Measurements from ENCODE around the gene DHX15. TPM values are rescaled to one million over a fixed set of nuclear protein-coding genes. Genes with fewer than 3 reads are reported as not detected.

The DHX15 gene
- total and polyA plus RNA-seq, 9 donors, result 57.3 to 129 (median 106) TPM

DNA sequence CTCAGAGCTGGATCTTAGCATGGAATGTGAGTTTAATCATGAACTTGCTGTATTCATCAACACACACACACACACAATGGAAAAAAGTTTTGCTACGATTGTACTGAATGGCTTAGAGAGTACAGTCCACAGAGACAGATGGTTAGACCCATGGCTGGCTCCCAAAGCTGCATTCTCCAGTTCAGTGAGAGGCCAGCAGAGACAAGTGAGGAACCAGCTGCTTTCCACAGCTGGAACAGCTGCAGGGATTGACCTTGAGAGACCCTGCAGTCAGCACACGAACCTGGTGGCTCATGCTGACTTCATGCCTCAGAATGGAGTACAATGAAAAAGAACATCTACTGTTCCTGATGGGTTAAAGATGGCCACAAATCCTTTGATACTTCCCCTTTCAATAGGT is 94.5 kb downstream of the DHX15 start:
- intact Hi-C loops (cut with DNase I), result no loop called here
- 11 to 23% (median 12%) methylated on average over 2 of the region's 2 CpGs for WGBS, 3 donors
- Histone ChIP-seq H3K27me3 (no peaks in the 10 kb centered on the region), H3K27ac (no peak overlapping the region), H3K9me3 (no peaks in the 10 kb centered on the region), H3K4me3 (no peak overlapping the region), H3K36me3 (no peaks in the 10 kb centered on the region), H3K4me1 (ENCODE audit: insufficient read depth) (no peaks in the 10 kb centered on the region)
- TF ChIP-seq, protein P1, sequence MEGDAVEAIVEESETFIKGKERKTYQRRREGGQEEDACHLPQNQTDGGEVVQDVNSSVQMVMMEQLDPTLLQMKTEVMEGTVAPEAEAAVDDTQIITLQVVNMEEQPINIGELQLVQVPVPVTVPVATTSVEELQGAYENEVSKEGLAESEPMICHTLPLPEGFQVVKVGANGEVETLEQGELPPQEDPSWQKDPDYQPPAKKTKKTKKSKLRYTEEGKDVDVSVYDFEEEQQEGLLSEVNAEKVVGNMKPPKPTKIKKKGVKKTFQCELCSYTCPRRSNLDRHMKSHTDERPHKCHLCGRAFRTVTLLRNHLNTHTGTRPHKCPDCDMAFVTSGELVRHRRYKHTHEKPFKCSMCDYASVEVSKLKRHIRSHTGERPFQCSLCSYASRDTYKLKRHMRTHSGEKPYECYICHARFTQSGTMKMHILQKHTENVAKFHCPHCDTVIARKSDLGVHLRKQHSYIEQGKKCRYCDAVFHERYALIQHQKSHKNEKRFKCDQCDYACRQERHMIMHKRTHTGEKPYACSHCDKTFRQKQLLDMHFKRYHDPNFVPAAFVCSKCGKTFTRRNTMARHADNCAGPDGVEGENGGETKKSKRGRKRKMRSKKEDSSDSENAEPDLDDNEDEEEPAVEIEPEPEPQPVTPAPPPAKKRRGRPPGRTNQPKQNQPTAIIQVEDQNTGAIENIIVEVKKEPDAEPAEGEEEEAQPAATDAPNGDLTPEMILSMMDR (IDR thresholded peaks at IDR 0.05), result no peak
- DNase-seq, result no peak

GRCh38 chr4:24488399-24489164 is 95.8 kb downstream of the DHX15 start:
- H3K9me3 ChIP-seq, result no peaks in the 10 kb centered on the region
- no peaks in the 10 kb centered on the region for H3K4me1 ChIP-seq (ENCODE audit: insufficient read depth)
- H3K36me3 ChIP-seq, result no peaks in the 10 kb centered on the region
- H3K4me3 ChIP-seq, result no peak overlapping the region
- TF ChIP-seq, protein P1 (IDR thresholded peaks at IDR 0.05), result peak in 1 of 3 donors; percentile 33
- TF ChIP-seq EP300 (IDR thresholded peaks at IDR 0.05), result no peak
- 43 to 47% (median 43%) methylated on average over 15 of the region's 15 CpGs for WGBS, 3 donors
- DNase-seq, result peak; percentile 32 to 76 (median 55)
- H3K27ac ChIP-seq, result no peak overlapping the region
- no peaks in the 10 kb centered on the region for H3K27me3 ChIP-seq
- intact Hi-C loops (cut with DNase I), result no loop called here

GRCh38 chr4:24482871-24483270 is 101.5 kb downstream of the DHX15 start:
- Histone ChIP-seq H3K4me3 (no peak overlapping the region), H3K27ac (no peak overlapping the region), H3K27me3 (no peaks in the 10 kb centered on the region), H3K36me3 (no peaks in the 10 kb centered on the region), H3K9me3 (no peaks in the 10 kb centered on the region), H3K4me1 (ENCODE audit: insufficient read depth) (no peaks in the 10 kb centered on the region)
- intact Hi-C loops (cut with DNase I), result no loop called here
- TF ChIP-seq, protein P1 (IDR thresholded peaks at IDR 0.05), result no peak
- TF ChIP-seq POLR2A (IDR thresholded peaks at IDR 0.05), result no peak
- TF ChIP-seq EP300 (IDR thresholded peaks at IDR 0.05), result no peak
- 71 to 78% (median 72%) methylated on average over 4 of the region's 4 CpGs for WGBS, 3 donors
- no peak for DNase-seq

DNA sequence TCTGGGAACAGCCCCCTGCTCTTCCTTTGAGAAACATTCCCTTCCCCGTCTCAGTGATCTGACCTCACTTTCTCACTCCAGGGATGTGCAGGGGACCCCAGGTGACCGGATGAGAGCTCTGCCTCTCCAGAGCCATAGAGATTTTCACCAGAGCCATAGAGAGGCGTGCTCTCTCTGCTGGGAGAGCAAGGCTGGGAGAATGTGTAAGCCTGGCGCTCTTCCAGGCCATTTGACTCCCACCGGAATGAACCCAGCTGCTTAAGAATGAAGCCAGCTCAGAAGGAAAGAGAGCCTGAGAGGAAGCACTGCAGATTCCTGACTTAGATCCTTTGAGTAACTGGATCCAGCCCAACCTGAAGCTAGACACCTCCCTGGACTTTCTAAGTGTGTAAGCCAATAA is 106.4 kb downstream of the DHX15 start:
- H3K4me3 ChIP-seq, result no peak overlapping the region
- H3K27me3 ChIP-seq, result no peaks in the 10 kb centered on the region
- WGBS, 3 donors, result 0 to 5% (median 2%) methylated on average over 5 of the region's 5 CpGs
- no peak for TF ChIP-seq POLR2A (IDR thresholded peaks at IDR 0.05)
- no peak for TF ChIP-seq EP300 (IDR thresholded peaks at IDR 0.05)
- TF ChIP-seq, protein P1 (IDR thresholded peaks at IDR 0.05), result no peak
- H3K27ac ChIP-seq, result no peak overlapping the region
- H3K4me1 ChIP-seq (ENCODE audit: insufficient read depth), result no peaks in the 10 kb centered on the region
- intact Hi-C loops (cut with DNase I), result no loop called here
- H3K36me3 ChIP-seq, result no peaks in the 10 kb centered on the region
- DNase-seq, result peak; percentile 19 to 53 (median 30)
- no peaks in the 10 kb centered on the region for H3K9me3 ChIP-seq

MicroRNA genes within 50 kb of the gene (microRNA counts, 767-probe panel; counts per million panel counts)
- microRNA hsa-miR-573, result 530 counts per million, percentile 78 among the panel's probes with 10 or more counts

Small RNAs within 50 kb of the gene (microRNA-seq; reads per million reads assigned to microRNA genes)
- 0 to 0.18 (median 0) reads per million in 3 donors for gene MIR573

Small RNAs within 50 kb of the gene (small RNA-seq; reads per million reads assigned to genes)
- not detected for gene MIR573
- gene RN7SL16P, result not detected

Other genes starting within 250 kb of the DHX15 start
- gene SOD3, start 211.0 kb upstream of the DHX15 start, total RNA-seq, result 10 to 100 TPM; 15.3 to 92.3 (median 33.0) TPM
- gene SOD3, start 211.0 kb upstream of the DHX15 start, polyA plus RNA-seq, result 10 to 100 TPM; 16.3 to 36.6 TPM